Transverse colon (tissue), 4 donors: Measurements from ENCODE around the gene MAFG. TPM values are rescaled to one million over a fixed set of nuclear protein-coding genes. Genes with fewer than 3 reads are reported as not detected.

Experiments used
- DNase-seq: peaks from one replicate; pipeline ENCODE4 v3.0.0-alpha.2; 2019
- H3K27ac ChIP-seq, 4 donors: fragments of 200-600 bp; sonication (generic); 2 replicates each; pipeline ENCODE4 v1.5.1; 2016 to 2018; ENCODE audit warnings: inconsistent platforms in 4 of 4
- H3K27me3 ChIP-seq: fragments of 200-600 bp; sonication (generic); 2 replicates; pipeline ENCODE4 v1.5.1; 2017; ENCODE audit warnings: inconsistent platforms
- H3K36me3 ChIP-seq, 4 donors: fragments of 200-600 bp; sonication (generic); 2 replicates each; pipeline ENCODE4 v1.5.1; 2017 to 2019; ENCODE audit warnings: inconsistent platforms in 4 of 4
- H3K4me1 ChIP-seq, 4 donors: fragments of 200-600 bp; sonication (generic); 2 replicates each; pipeline ENCODE4 v1.5.1; 2017 to 2020; ENCODE audit warnings: inconsistent platforms in 4 of 4
- H3K4me3 ChIP-seq, 4 donors: fragments of 200-600 bp; sonication (generic); 1 replicate in 1 of 4; 2 replicates in 3 of 4; pipeline versions ENCODE4 v1.5.1 to v1.6.1; 2017 to 2019; ENCODE audit warnings: inconsistent platforms in 4 of 4
- H3K9me3 ChIP-seq, 2 donors: fragments of 200-600 bp; sonication (generic); 2 replicates each; pipeline ENCODE4 v1.5.1; 2017 to 2019; ENCODE audit warnings: inconsistent platforms in 2 of 2
- CTCF ChIP-seq, 5 experiments: fragments of 200-600 bp in 3 of 5; fragments of 450-650 bp in 2 of 5; sonication (generic) in 3 of 5; IDR thresholded peaks; 1 replicate in 2 of 5; 2 replicates in 3 of 5; pipeline ENCODE4 v1.5.1; 2016 to 2017; ENCODE audit warnings: antibody characterized with exemption in 5 of 5, inconsistent platforms in 3 of 5, mild to moderate bottlenecking in 2 of 5, moderate library complexity in 1 of 5
- EP300 ChIP-seq: sonication (generic); formaldehyde crosslinking; IDR thresholded peaks from one replicate; pipeline ENCODE4 v1.6.1; 2017; ENCODE audit warnings: antibody characterized with exemption, low read depth
- POLR2A ChIP-seq: fragments of 450-650 bp; IDR thresholded peaks from one replicate; pipeline ENCODE4 v1.6.1; 2016; ENCODE audit warnings: antibody characterized with exemption, mild to moderate bottlenecking, moderate library complexity
- POLR2AphosphoS5 ChIP-seq, 3 donors: sonication (generic); formaldehyde crosslinking; IDR thresholded peaks; one replicate each; pipeline ENCODE4 v1.6.1; 2016; ENCODE audit warnings: antibody characterized with exemption in 3 of 3
- WGBS, 2 donors: methylation state at CpG; one replicate each; pipeline ENCODE4 v1.1.5; 2018; ENCODE audit warnings: low coverage in 1 of 2; 5-methylcytosine and 5-hydroxymethylcytosine counted together
- in situ Hi-C, 4 donors: fragments of 200-750 bp; cut with MboI; loops; one replicate each; pipeline versions ENCODE4 v1.15.0 to v1.15.1; 2017; ENCODE audit warnings: low sequenced_read_pairs in 3 of 4, low pct_ligation_motif_present in 1 of 4, low pct_unique_long_range_greater_than_20kb in 1 of 4
- intact Hi-C: fragments of 100-400 bp; cut with DNase I; formaldehyde crosslinking; loops from one replicate; pipeline ENCODE4 v1.15.1; 2023; ENCODE audit warnings: low total_unique reads
- total RNA-seq, 4 donors: library from RNA; depleted of rRNA; stranded (reverse); fragments of >200 nt; gene quantifications; one replicate each; pipeline ENCODE4 v1.1.0, GENCODE V29; 2016

MAFG gene
- total RNA-seq, 4 donors from 2014 or later, result 22.4 to 34.4 (median 24.3) TPM

- 96 to 100% methylated on average over 2 to 11 of the region's 11 CpGs for WGBS, 2 donors
- H3K9me3 ChIP-seq, result no peaks in the 10 kb centered on the region
- H3K27ac ChIP-seq, result no peak overlapping the region
- no peaks in the 10 kb centered on the region for H3K27me3 ChIP-seq
- no peak overlapping the region for H3K4me3 ChIP-seq
- intact Hi-C loops, result no loop called here
- in situ Hi-C loops, result no loop called here
- TF ChIP-seq POLR2AphosphoS5 (IDR thresholded peaks at IDR 0.05), result no peak
- TF ChIP-seq EP300, result no peak
- no peak for TF ChIP-seq CTCF (IDR thresholded peaks at IDR 0.05)
- TF ChIP-seq POLR2A, result no peak
- H3K36me3 ChIP-seq, result peaks cover 0 to 8% (median 2%) of the 10 kb centered on the region in 4 donors
- peaks cover 10 to 17% (median 13%) of the 10 kb centered on the region in 4 donors for H3K4me1 ChIP-seq
- no peak for DNase-seq
These were observed 18.7 kb downstream of the MAFG start for GRCh38 chr17:81908793-81909192.

- H3K36me3 ChIP-seq, result no peaks in the 10 kb centered on the region
- 91% methylated on average over 18 of the region's 26 CpGs; no CpG with 5 or more reads in 1 of the 2 donors for WGBS, 2 donors
These were observed 20.1 kb downstream of the MAFG start for GRCh38 chr17:81907219-81908145.

GRCh38 chr17:81906476-81907218 lies 20.9 kb downstream of the MAFG start:
- H3K4me3 ChIP-seq, result no peak overlapping the region
- WGBS, 2 donors, result 90% methylated on average over 11 of the region's 15 CpGs; no CpG with 5 or more reads in 1 of the 2 donors
- TF ChIP-seq CTCF (IDR thresholded peaks at IDR 0.05), result no peak
- no peak for TF ChIP-seq POLR2AphosphoS5 (IDR thresholded peaks at IDR 0.05)
- no peak for TF ChIP-seq EP300
- no peak for TF ChIP-seq POLR2A
- no peaks in the 10 kb centered on the region for H3K36me3 ChIP-seq
- intact Hi-C loops (no loop called here), in situ Hi-C loops (no loop called here)
- H3K27ac ChIP-seq, result no peak overlapping the region
- peaks cover 16% of the 10 kb centered on the region for H3K27me3 ChIP-seq
- no peaks in the 10 kb centered on the region for H3K9me3 ChIP-seq
- no peak for DNase-seq
- peaks cover 18 to 26% (median 23%) of the 10 kb centered on the region in 4 donors for H3K4me1 ChIP-seq

More at GRCh38 chr17:81907219-81908145, 20.1 kb downstream of the MAFG start:
- TF ChIP-seq EP300 (no peak), CTCF (IDR thresholded peaks at IDR 0.05) (no peak), POLR2A (no peak), POLR2AphosphoS5 (IDR thresholded peaks at IDR 0.05) (no peak)
- DNase-seq, result no peak
- no peaks in the 10 kb centered on the region for H3K9me3 ChIP-seq
- peaks cover 12 to 22% (median 19%) of the 10 kb centered on the region in 4 donors for H3K4me1 ChIP-seq
- in situ Hi-C loops (no loop called here), intact Hi-C loops (no loop called here)
- H3K27me3 ChIP-seq, result peaks cover 8% of the 10 kb centered on the region
- no peak overlapping the region for H3K4me3 ChIP-seq
- no peak overlapping the region for H3K27ac ChIP-seq

- 98% methylated on average over 9 of the region's 10 CpGs; no CpG with 5 or more reads in 1 of the 2 donors for WGBS, 2 donors
- DNase-seq, result no peak
- Histone ChIP-seq H3K4me1 (peaks cover 20 to 27% (median 22%) of the 10 kb centered on the region in 4 donors), H3K36me3 (no peaks in the 10 kb centered on the region), H3K27ac (no peak overlapping the region), H3K27me3 (peaks cover 21% of the 10 kb centered on the region), H3K4me3 (no peak overlapping the region), H3K9me3 (no peaks in the 10 kb centered on the region)
- no peak for TF ChIP-seq EP300
- no peak for TF ChIP-seq CTCF (IDR thresholded peaks at IDR 0.05)
- TF ChIP-seq POLR2AphosphoS5 (IDR thresholded peaks at IDR 0.05), result no peak
- in situ Hi-C loops, result no loop called here
- intact Hi-C loops, result no loop called here
These were observed 21.5 kb downstream of the MAFG start for GRCh38 chr17:81905993-81906392.
